Immature natural killer cell (primary cell): ENCODE measurements around the gene GLDN. TPM values are rescaled to one million over a fixed set of nuclear protein-coding genes. Genes with fewer than 3 reads are reported as not detected.

Source experiments
- DNase-seq, 3 donors: peaks; one replicate each; pipeline ENCODE4 v3.0.0; 2022; ENCODE audit warnings: mixed read lengths in 1 of 3
- H3K27ac Mint-ChIP-seq, 6 donors: one replicate each; pipeline ENCODE4 v1.8.0; 2020; ENCODE audit warnings: mixed read lengths in 6 of 6, mild to moderate bottlenecking in 5 of 6, inconsistent platforms in 4 of 6, moderate library complexity in 3 of 6
- H3K27me3 Mint-ChIP-seq, 3 donors: one replicate each; pipeline ENCODE4 v1.8.0; 2020 to 2021; ENCODE audit warnings: low read depth in 3 of 3, mild to moderate bottlenecking in 3 of 3, mixed read lengths in 3 of 3, moderate library complexity in 3 of 3, inconsistent platforms in 1 of 3
- H3K36me3 Mint-ChIP-seq, 3 donors: one replicate each; pipeline ENCODE4 v1.8.0; 2020; ENCODE audit warnings: mixed read lengths in 3 of 3, inconsistent platforms in 2 of 3, mild to moderate bottlenecking in 2 of 3
- H3K4me1 Mint-ChIP-seq, 2 donors: one replicate each; pipeline ENCODE4 v1.8.0; 2020; ENCODE audit warnings: inconsistent platforms in 2 of 2, mild to moderate bottlenecking in 2 of 2, mixed read lengths in 2 of 2, moderate library complexity in 1 of 2
- H3K4me3 Mint-ChIP-seq, 5 donors: one replicate each; pipeline ENCODE4 v1.8.0; 2020; ENCODE audit warnings: mild to moderate bottlenecking in 5 of 5, mixed read lengths in 5 of 5, inconsistent platforms in 3 of 5, moderate library complexity in 3 of 5
- H3K9me3 Mint-ChIP-seq, 6 donors: one replicate each; pipeline ENCODE4 v1.8.0; 2020; ENCODE audit warnings: mild to moderate bottlenecking in 6 of 6, mixed read lengths in 6 of 6, inconsistent platforms in 4 of 6, moderate library complexity in 3 of 6
- polyA plus RNA-seq, 3 donors: library from polyadenylated mRNA; unstranded; fragments of 300-500 nt; fragmentation: Illumina TruSeq; gene quantifications; one replicate each; pipeline ENCODE4 v1.2.3, GENCODE V29; 2021

GLDN gene
- polyA plus RNA-seq, 3 donors from 2014 or later: not detected

DNA sequence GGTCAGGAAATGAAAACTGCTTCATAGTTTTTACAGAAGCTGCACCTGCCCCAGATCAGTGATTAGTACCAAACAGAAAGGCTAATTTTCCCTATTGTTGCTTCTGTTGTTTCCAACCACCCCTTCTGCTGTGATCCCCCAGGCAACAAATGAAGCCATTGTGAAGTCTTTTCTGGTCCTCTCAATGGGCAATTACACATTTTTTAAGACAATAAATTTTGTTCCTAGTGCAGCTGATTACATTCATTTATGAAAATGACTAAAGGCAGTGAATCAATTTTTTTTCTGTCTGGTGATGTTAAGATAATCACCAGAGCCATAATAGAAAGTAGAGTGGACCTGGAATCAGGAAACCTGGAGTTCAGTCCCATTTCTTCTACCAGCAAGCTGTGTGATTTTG lies 32.7 kb downstream of the GLDN start:
- no peak overlapping the region for H3K4me3 Mint-ChIP-seq
- no peaks in the 10 kb centered on the region for H3K36me3 Mint-ChIP-seq
- H3K9me3 Mint-ChIP-seq: no peaks in the 10 kb centered on the region
- DNase-seq: no peak
- H3K27ac Mint-ChIP-seq: no peak overlapping the region
- peaks cover 0 to 2% (median 2%) of the 10 kb centered on the region in 3 donors for H3K27me3 Mint-ChIP-seq
- H3K4me1 Mint-ChIP-seq: no peaks in the 10 kb centered on the region

DNA sequence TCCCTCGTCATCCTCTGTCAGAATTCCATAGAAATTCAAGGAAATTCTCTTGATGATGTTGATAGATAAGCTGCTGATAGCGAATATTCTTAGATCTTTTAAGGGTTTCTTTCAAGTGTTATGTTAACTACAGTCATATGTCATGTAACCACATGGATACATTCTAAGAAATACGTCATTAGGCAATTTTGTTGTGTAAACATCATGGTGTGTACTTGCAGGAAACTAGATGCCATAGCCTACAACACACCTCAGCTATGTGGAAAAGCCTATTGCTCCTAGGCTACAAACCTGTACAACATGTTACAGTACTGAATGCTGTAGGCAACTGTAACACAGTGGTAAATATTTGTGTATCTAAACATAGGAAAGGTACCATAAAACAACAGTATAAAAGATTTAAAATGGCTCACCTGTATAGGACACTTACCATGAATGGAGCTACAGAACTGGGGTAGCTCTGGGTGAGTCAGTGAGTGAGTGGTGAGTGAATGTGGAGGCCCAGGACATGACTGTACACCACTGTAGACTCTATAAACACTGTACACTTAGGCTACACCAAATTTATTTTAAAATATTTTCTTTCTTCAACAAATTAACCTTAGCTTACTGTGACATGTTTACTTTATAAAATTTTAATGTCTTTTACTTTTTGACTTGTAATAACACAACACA lies 34.6 kb downstream of the GLDN start:
- peaks cover 0 to 2% (median 2%) of the 10 kb centered on the region in 3 donors for H3K27me3 Mint-ChIP-seq
- no peaks in the 10 kb centered on the region for H3K4me1 Mint-ChIP-seq
- H3K27ac Mint-ChIP-seq: no peak overlapping the region
- H3K4me3 Mint-ChIP-seq: no peak overlapping the region
- DNase-seq: no peak
- H3K36me3 Mint-ChIP-seq: no peaks in the 10 kb centered on the region
- no peaks in the 10 kb centered on the region for H3K9me3 Mint-ChIP-seq

- DNase-seq: no peak
- Mint-ChIP-seq H3K4me1 (no peaks in the 10 kb centered on the region), H3K27ac (no peak overlapping the region), H3K27me3 (peaks cover 0 to 4% (median 0%) of the 10 kb centered on the region in 3 donors), H3K9me3 (no peaks in the 10 kb centered on the region), H3K4me3 (no peak overlapping the region), H3K36me3 (no peaks in the 10 kb centered on the region)
These were observed 35.8 kb downstream of the GLDN start for GRCh38 chr15:51377038-51377786.

GRCh38 chr15:51378406-51378805 lies 37.0 kb downstream of the GLDN start:
- no peak overlapping the region for H3K4me3 Mint-ChIP-seq
- peaks cover 0 to 3% (median 3%) of the 10 kb centered on the region in 3 donors for H3K27me3 Mint-ChIP-seq
- H3K36me3 Mint-ChIP-seq: no peaks in the 10 kb centered on the region
- H3K27ac Mint-ChIP-seq: no peak overlapping the region
- H3K4me1 Mint-ChIP-seq: no peaks in the 10 kb centered on the region
- no peaks in the 10 kb centered on the region for H3K9me3 Mint-ChIP-seq
- DNase-seq: no peak

DNA sequence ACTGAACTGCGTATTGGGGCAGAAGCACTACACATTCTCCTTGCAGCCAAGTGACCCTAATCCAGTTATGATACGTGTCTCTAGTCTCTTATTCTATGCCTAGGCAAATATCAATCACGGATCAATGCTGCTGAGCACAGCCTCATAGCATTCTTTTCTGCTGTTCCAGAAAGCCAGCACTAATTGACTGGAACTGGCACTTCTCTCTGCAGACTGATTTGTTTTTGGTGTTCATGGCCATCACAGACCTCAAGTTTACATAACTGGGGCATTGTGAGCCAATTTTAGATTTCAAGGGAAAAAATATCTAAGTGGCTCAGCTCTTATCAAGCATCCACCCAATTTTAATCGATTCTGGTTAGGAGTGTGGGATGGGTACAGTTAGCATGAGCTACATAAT lies 37.9 kb downstream of the GLDN start:
- Mint-ChIP-seq H3K27me3 (peaks cover 0 to 6% (median 5%) of the 10 kb centered on the region in 3 donors), H3K4me3 (no peak overlapping the region), H3K27ac (no peak overlapping the region), H3K9me3 (no peaks in the 10 kb centered on the region), H3K4me1 (no peaks in the 10 kb centered on the region), H3K36me3 (no peaks in the 10 kb centered on the region)
- no peak for DNase-seq

DNA sequence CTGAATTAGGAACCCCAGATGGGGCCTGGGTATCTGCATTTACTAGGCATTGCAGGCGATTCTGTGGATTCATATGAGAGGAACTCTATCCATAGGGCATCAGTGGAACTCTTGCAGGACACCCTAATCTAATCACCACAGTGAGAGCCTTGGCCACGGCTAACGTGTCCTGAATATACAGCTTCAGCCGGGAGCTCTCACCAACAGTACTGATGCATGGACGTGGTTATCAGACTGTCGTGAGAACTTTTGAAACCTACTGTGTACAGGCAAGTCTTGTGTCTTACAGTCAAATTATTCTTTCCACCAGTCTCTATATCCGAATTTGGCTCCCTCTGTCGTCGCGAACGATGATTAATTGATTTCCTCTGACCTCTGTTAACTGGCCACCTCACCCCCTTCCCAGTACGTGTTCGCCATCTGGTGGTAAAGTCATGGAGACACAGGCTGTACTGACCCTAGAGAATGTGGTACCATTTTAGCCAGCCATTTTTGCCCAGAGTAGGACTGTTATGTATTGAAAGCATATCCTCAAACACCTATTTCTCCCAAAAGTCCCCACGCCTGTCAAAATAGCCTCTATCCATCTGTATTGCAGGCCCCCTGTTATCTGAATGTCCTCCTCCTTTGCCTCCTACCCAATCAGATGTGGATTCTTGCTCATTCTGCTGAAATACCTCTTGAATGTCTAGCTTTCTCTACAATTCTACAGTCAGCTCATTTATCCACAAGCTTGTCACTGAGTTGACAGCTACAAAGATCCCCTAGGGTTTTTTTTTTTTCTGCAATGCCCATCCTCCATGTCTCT lies 39.7 kb downstream of the GLDN start:
- DNase-seq: no peak
- Mint-ChIP-seq H3K9me3 (no peaks in the 10 kb centered on the region), H3K36me3 (no peaks in the 10 kb centered on the region), H3K27ac (no peak overlapping the region), H3K4me3 (no peak overlapping the region), H3K4me1 (no peaks in the 10 kb centered on the region), H3K27me3 (peaks cover 2 to 6% (median 5%) of the 10 kb centered on the region in 3 donors)

DNA sequence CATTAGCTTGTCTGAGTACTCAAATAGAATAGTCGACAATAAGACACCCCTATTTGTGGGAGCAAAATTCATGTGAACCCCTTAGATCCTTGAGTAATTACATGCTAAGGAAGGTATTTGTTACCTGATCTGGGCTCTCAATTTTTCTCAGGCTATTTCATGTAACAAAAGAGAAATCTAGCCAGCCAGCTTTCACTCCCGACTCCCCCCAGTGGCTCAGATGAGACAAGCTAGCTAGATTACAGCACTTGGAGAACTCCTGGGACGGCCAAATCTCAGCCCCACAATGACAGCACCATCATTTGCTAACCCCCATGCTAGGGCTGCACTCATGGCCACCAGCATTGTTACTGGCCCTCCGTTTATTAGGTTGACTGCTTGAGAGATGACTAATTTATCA lies 41.3 kb downstream of the GLDN start:
- Mint-ChIP-seq H3K4me3 (no peak overlapping the region), H3K4me1 (no peaks in the 10 kb centered on the region), H3K36me3 (no peaks in the 10 kb centered on the region), H3K9me3 (no peaks in the 10 kb centered on the region), H3K27me3 (peaks cover 2 to 6% (median 6%) of the 10 kb centered on the region in 3 donors), H3K27ac (no peak overlapping the region)
- no peak for DNase-seq

GRCh38 chr15:51386029-51386428 lies 44.6 kb downstream of the GLDN start:
- Mint-ChIP-seq H3K9me3 (no peaks in the 10 kb centered on the region), H3K4me3 (no peak overlapping the region), H3K27ac (no peak overlapping the region), H3K4me1 (no peaks in the 10 kb centered on the region), H3K27me3 (peaks cover 2 to 6% (median 6%) of the 10 kb centered on the region in 3 donors), H3K36me3 (no peaks in the 10 kb centered on the region)
- DNase-seq: no peak

DNA sequence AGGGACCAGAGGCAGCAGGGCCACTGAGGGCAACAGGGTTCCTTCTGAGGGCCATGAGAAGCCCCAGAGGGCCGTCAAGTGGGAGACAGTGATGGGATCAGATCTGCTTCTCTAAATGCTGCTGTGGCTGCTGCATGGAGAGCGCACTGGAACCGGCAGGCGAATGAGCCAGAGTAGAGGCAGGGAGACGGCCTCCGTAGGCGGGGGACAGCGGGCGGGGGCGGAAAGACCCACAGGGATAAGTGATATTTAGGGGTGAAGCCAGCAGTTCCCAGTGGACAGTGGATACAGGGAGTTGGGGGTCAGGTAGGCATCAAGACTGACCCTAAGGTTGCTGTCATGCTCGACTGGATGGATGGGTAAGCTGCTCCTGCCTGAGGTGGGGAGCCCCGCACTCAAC lies 45.0 kb downstream of the GLDN start:
- no peak overlapping the region for H3K4me3 Mint-ChIP-seq
- DNase-seq: no peak
- no peaks in the 10 kb centered on the region for H3K9me3 Mint-ChIP-seq
- H3K27me3 Mint-ChIP-seq: peaks cover 2 to 6% (median 6%) of the 10 kb centered on the region in 3 donors
- no peak overlapping the region for H3K27ac Mint-ChIP-seq
- no peaks in the 10 kb centered on the region for H3K36me3 Mint-ChIP-seq
- no peaks in the 10 kb centered on the region for H3K4me1 Mint-ChIP-seq

- no peak for DNase-seq
- H3K4me3 Mint-ChIP-seq: no peak overlapping the region
- H3K27me3 Mint-ChIP-seq: peaks cover 2 to 6% (median 4%) of the 10 kb centered on the region in 3 donors
- no peaks in the 10 kb centered on the region for H3K36me3 Mint-ChIP-seq
- no peak overlapping the region for H3K27ac Mint-ChIP-seq
- H3K9me3 Mint-ChIP-seq: no peaks in the 10 kb centered on the region
- no peaks in the 10 kb centered on the region for H3K4me1 Mint-ChIP-seq
These were observed 45.7 kb downstream of the GLDN start for GRCh38 chr15:51386960-51387698.

DNA sequence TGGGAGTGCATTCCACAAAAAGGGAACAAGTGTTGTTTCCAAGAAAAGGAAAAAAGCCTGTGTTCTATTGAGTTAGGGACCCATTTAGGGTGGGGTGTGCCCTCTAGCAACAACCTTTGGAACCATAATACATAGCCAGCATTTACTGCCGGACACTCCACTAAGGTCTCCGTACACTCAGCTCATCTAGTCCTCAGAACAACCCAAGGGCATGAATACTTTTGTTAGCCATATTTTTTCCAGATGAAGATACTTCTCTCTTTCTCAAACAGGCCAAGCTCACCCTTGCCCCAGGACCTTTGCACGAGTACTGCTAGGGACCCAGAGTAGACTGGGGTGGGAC lies 46.2 kb downstream of the GLDN start:
- Mint-ChIP-seq H3K9me3 (no peaks in the 10 kb centered on the region), H3K4me3 (no peak overlapping the region), H3K27me3 (peaks cover 2 to 6% (median 4%) of the 10 kb centered on the region in 3 donors), H3K36me3 (no peaks in the 10 kb centered on the region), H3K27ac (no peak overlapping the region), H3K4me1 (no peaks in the 10 kb centered on the region)
- no peak for DNase-seq

DNA sequence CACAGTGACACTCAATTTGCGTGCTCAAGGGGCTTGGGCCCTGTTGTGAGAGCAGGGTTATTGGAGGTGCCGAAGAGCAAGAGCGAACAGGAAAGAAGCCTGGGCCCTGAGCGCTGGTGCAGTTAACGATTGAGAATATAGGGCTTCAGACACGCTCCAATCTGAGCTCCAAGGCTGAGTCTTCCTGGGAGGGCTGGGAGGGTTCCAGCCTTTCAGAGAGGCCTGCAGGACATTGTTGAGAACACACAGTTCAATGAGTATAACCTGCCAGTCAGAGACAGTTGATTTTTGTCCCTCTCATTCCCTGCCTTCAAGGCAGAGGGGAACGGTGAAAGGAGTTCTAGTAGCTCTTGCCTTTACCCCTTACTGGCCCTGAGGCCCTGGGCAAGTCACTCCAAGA lies 47.3 kb downstream of the GLDN start:
- no peaks in the 10 kb centered on the region for H3K4me1 Mint-ChIP-seq
- peaks cover 0 to 2% (median 1%) of the 10 kb centered on the region in 3 donors for H3K27me3 Mint-ChIP-seq
- H3K9me3 Mint-ChIP-seq: no peaks in the 10 kb centered on the region
- no peak overlapping the region for H3K27ac Mint-ChIP-seq
- no peak overlapping the region for H3K4me3 Mint-ChIP-seq
- no peaks in the 10 kb centered on the region for H3K36me3 Mint-ChIP-seq
- DNase-seq: no peak

GRCh38 chr15:51390241-51390965 lies 48.9 kb downstream of the GLDN start:
- no peak overlapping the region for H3K27ac Mint-ChIP-seq
- no peak overlapping the region for H3K4me3 Mint-ChIP-seq
- no peaks in the 10 kb centered on the region for H3K4me1 Mint-ChIP-seq
- DNase-seq: no peak
- H3K36me3 Mint-ChIP-seq: no peaks in the 10 kb centered on the region
- H3K27me3 Mint-ChIP-seq: peaks cover 0 to 2% (median 1%) of the 10 kb centered on the region in 3 donors
- H3K9me3 Mint-ChIP-seq: no peaks in the 10 kb centered on the region
